Measurements from ENCODE around the gene EXOSC1.
"Not testable (repeated sequence)": the region's sequence is repeated elsewhere in the genome, so short reads cannot be mapped to it uniquely, and the experiment has no call there.

DNA sequence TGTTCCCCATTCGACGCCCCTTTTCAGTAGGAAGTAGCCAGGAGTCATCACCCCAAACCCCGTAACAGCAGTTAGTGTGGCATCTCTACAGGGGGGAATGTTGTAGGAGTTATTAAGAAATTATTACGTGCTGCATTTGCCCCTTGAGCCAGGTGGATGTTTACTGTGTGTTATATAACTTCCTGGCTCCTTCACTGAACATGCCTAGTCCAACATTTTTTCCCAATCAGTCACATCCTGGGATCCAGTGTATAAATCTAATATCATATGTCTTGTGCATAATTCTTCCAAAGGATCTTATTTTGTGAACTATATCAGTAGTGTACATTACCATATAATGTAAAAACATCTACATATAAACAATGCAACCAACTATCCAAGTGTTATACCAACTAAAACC lies 33.6 kb upstream of the EXOSC1 start:
- TF ChIP-seq CTCF, POLR2A, POLR2AphosphoS5 (IDR thresholded peaks at IDR 0.05): not testable (repeated sequence)

All from prostate gland (tissue), 2 donors.